Mucosa of descending colon (tissue), 3 donors: ENCODE data around the gene KLHDC7A. TPM values are rescaled to one million over a fixed set of nuclear protein-coding genes. Genes with fewer than 3 reads are reported as not detected.

Source experiments
- ATAC-seq: fragments of 200-7000 bp; cut with Tn5 transposase; one replicate; pipeline ENCODE4 v1.9.1; 2020; ENCODE audit warnings: mild to moderate bottlenecking, moderate library complexity
- DNase-seq, 3 donors: peaks; one replicate each; pipeline ENCODE4 v3.0.0-alpha.2; 2020
- H3K36me3 ChIP-seq: fragments of 200-600 bp; one replicate; pipeline ENCODE4 v1.8.0; 2021; ENCODE audit warnings: low read depth, mild to moderate bottlenecking
- H3K4me1 ChIP-seq: fragments of 200-600 bp; one replicate; pipeline ENCODE4 v1.8.0; 2021; ENCODE audit warnings: low read depth, mild to moderate bottlenecking
- H3K4me3 ChIP-seq: fragments of 200-600 bp; one replicate; pipeline ENCODE4 v1.8.0; 2021; ENCODE audit warnings: mild to moderate bottlenecking
- H3K9me3 ChIP-seq: fragments of 200-600 bp; one replicate; pipeline ENCODE4 v1.8.0; 2021; ENCODE audit warnings: mild to moderate bottlenecking
- CTCF ChIP-seq: fragments of 200-600 bp; IDR thresholded peaks from one replicate; pipeline ENCODE4 v1.8.0; 2022; ENCODE audit warnings: antibody characterized with exemption, mild to moderate bottlenecking
- intact Hi-C, 2 donors: fragments of 100-400 bp; cut with DNase I in 1 of 2; cut with micrococcal nuclease in 1 of 2; formaldehyde crosslinking; loops; one replicate each; pipeline versions ENCODE4 v1.11.0 to v1.11.1; 2022; cut with DNase I, micrococcal nuclease
- long read RNA-seq, 2 donors: library from polyadenylated mRNA; unstranded; transcript quantifications; one replicate each; pipeline ENCODE4 v2.0.0, GENCODE V29; 2019 to 2021
- total RNA-seq, 3 donors: library from RNA; stranded (reverse); fragmentation: NEBNext Ultra II Directional in 2 of 3; extraction: Animal tissue kit (Norgen Biotek cat#: 25700) in 2 of 3; gene quantifications; one replicate each; pipeline versions ENCODE4 v1.2.1 to v1.2.4, GENCODE V29; 2021 to 2023
- donor health status: DM: no; HTN: no; CAD: no; lungs with moderate emphysema.
- donor health status: DM: no; HTN: no; CAD: no.
- donor health status: DM: no; HTN: yes; CAD: no.

KLHDC7A gene
- 1 to 10 TPM in 2 of 3 donors, under 1 TPM in 1; 0.13 to 3.5 (median 2.3) TPM for total RNA-seq
- long read RNA-seq, donor 1: 0 reads
- long read RNA-seq, donor 2: 0 reads

- H3K4me3 ChIP-seq: no peak within 1 kb of the TSS
- H3K9me3 ChIP-seq: no peaks in the 10 kb centered on the region
- DNase-seq (peak in 2 of 3 donors; percentile 57 to 73), ATAC-seq (peak; percentile 86)
- no peaks in the 10 kb centered on the region for H3K4me1 ChIP-seq
- intact Hi-C loops: no loop called here
- H3K36me3 ChIP-seq: no peaks in the 10 kb centered on the region
- TF ChIP-seq CTCF: no peak
Observed at GRCh38 chr1:18480315-18481189, at the start of gene KLHDC7A. KLHDC7A (plus strand) TSS chr1:18480930; CDS start chr1:18480982, 52 bp downstream.

- Histone ChIP-seq H3K4me3 (no peak overlapping the region), H3K36me3 (no peaks in the 10 kb centered on the region), H3K4me1 (no peaks in the 10 kb centered on the region), H3K9me3 (peaks cover 9% of the 10 kb centered on the region)
- TF ChIP-seq CTCF: no peak
- ATAC-seq (no peak), DNase-seq (no peak)
- intact Hi-C loops: no loop called here
Observed at GRCh38 chr1:18434041-18434440, 46.7 kb upstream of the KLHDC7A start.

- Histone ChIP-seq H3K4me3 (no peak overlapping the region), H3K9me3 (no peaks in the 10 kb centered on the region), H3K36me3 (no peaks in the 10 kb centered on the region), H3K4me1 (peaks cover 4% of the 10 kb centered on the region)
- TF ChIP-seq CTCF: no peak
- intact Hi-C loops: no loop called here
- ATAC-seq (peak; percentile 88), DNase-seq (peak in 1 of 3 donors; percentile 43)
Observed at GRCh38 chr1:18440385-18441226, 40.1 kb upstream of the KLHDC7A start.

GRCh38 chr1:18443587-18444520 is 36.9 kb upstream of the KLHDC7A start:
- DNase-seq (no peak), ATAC-seq (no peak)
- Histone ChIP-seq H3K36me3 (no peaks in the 10 kb centered on the region), H3K4me1 (peaks cover 4% of the 10 kb centered on the region), H3K4me3 (no peak overlapping the region), H3K9me3 (no peaks in the 10 kb centered on the region)
- intact Hi-C loops: no loop called here
- TF ChIP-seq CTCF: no peak

- intact Hi-C loops: no loop called here
- no peak for TF ChIP-seq CTCF
- H3K4me3 ChIP-seq: no peak overlapping the region
- no peaks in the 10 kb centered on the region for H3K9me3 ChIP-seq
- no peak for DNase-seq
- ATAC-seq: no peak
- H3K36me3 ChIP-seq: no peaks in the 10 kb centered on the region
- H3K4me1 ChIP-seq: peaks cover 4% of the 10 kb centered on the region
Observed at GRCh38 chr1:18444563-18444962, 36.2 kb upstream of the KLHDC7A start.
